ENCODE measurements around the gene CHRNA1. TPM values are rescaled to one million over a fixed set of nuclear protein-coding genes. Genes with fewer than 3 reads are reported as not detected.
A peak's percentile ranks its signal among the peaks of the same experiment; 100 is the strongest.

CHRNA1 gene
- total and polyA plus RNA-seq, 2 experiments from 2014 or later = not detected

DNA sequence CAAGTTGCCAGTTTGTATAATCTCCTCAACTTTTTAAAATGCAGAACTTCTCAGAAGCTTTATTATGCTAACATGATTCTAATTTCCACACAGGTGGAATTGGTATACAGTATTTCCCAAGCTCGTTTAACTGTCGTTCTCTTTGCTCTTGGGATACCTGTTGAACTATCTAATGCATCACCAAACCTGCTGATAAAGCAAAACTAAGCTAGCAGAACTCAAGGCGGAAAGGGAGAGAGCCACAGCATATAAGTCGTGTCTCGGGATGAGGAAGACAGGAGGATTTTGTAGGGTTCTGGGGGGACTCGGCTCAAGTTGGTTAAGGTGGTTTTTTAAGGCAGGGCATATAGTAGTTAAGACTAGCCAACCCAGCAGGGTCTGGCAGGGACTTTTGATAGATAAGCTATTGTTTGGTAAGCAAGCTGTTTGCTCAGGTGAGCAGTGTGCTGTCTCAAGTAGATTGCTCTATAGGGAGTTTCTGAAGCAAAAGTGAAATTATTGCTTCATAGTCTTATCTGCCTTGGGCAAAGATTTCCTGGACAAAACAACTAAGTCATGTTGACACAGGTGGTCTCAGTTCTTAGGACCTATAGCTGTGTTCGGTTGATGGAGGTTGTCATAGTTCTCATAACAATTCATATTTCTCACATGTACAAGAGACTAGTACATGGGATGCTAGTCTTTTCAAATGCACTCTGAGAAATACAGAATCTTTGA lies 28.2 kb upstream of the CHRNA1 start:
- Mint-ChIP-seq H3K9me3 (no peaks in the 10 kb centered on the region), H3K4me1 (peaks cover 73% of the 10 kb centered on the region), H3K4me3 (no peak overlapping the region), H3K27ac (no peak overlapping the region; the same call in 1 of the 2 replicates), H3K36me3 (ENCODE audit: low read depth) (peaks cover 4% of the 10 kb centered on the region; the same call in 2 of the 3 replicates), H3K27me3 (ENCODE audit: insufficient read depth, low read depth, poor library complexity) (peaks cover 22% of the 10 kb centered on the region)
- Histone ChIP-seq H3F3A (replicated peaks; ENCODE audit: low read depth) (no peaks in the 10 kb centered on the region; the same call in 1 of the 2 replicates), H3K4me3 (no peak overlapping the region), H3K4me2 (0 out of 2 replicates have a peak overlapping the region, but pooled peaks have one; percentile 28), H2AFZ (no peak overlapping the region), H3K27ac (ENCODE audit: low read depth) (peak overlapping the region; percentile 15; the same call in 1 of the 2 replicates), H3K79me2 (replicated peaks; ENCODE audit: insufficient read depth) (no peaks in the 10 kb centered on the region), H3K36me3 (ENCODE audit: insufficient read depth) (no peaks in the 10 kb centered on the region), H3K4me1 (ENCODE audit: insufficient read depth) (peaks cover 50% of the 10 kb centered on the region), H3K27me3 (ENCODE audit: insufficient read depth) (no peaks in the 10 kb centered on the region), H3K9me2 (ENCODE audit: insufficient read depth) (no peaks in the 10 kb centered on the region), H4K20me1 (replicated peaks; ENCODE audit: insufficient read depth) (no peaks in the 10 kb centered on the region)
- TF ChIP-seq, protein P1, sequence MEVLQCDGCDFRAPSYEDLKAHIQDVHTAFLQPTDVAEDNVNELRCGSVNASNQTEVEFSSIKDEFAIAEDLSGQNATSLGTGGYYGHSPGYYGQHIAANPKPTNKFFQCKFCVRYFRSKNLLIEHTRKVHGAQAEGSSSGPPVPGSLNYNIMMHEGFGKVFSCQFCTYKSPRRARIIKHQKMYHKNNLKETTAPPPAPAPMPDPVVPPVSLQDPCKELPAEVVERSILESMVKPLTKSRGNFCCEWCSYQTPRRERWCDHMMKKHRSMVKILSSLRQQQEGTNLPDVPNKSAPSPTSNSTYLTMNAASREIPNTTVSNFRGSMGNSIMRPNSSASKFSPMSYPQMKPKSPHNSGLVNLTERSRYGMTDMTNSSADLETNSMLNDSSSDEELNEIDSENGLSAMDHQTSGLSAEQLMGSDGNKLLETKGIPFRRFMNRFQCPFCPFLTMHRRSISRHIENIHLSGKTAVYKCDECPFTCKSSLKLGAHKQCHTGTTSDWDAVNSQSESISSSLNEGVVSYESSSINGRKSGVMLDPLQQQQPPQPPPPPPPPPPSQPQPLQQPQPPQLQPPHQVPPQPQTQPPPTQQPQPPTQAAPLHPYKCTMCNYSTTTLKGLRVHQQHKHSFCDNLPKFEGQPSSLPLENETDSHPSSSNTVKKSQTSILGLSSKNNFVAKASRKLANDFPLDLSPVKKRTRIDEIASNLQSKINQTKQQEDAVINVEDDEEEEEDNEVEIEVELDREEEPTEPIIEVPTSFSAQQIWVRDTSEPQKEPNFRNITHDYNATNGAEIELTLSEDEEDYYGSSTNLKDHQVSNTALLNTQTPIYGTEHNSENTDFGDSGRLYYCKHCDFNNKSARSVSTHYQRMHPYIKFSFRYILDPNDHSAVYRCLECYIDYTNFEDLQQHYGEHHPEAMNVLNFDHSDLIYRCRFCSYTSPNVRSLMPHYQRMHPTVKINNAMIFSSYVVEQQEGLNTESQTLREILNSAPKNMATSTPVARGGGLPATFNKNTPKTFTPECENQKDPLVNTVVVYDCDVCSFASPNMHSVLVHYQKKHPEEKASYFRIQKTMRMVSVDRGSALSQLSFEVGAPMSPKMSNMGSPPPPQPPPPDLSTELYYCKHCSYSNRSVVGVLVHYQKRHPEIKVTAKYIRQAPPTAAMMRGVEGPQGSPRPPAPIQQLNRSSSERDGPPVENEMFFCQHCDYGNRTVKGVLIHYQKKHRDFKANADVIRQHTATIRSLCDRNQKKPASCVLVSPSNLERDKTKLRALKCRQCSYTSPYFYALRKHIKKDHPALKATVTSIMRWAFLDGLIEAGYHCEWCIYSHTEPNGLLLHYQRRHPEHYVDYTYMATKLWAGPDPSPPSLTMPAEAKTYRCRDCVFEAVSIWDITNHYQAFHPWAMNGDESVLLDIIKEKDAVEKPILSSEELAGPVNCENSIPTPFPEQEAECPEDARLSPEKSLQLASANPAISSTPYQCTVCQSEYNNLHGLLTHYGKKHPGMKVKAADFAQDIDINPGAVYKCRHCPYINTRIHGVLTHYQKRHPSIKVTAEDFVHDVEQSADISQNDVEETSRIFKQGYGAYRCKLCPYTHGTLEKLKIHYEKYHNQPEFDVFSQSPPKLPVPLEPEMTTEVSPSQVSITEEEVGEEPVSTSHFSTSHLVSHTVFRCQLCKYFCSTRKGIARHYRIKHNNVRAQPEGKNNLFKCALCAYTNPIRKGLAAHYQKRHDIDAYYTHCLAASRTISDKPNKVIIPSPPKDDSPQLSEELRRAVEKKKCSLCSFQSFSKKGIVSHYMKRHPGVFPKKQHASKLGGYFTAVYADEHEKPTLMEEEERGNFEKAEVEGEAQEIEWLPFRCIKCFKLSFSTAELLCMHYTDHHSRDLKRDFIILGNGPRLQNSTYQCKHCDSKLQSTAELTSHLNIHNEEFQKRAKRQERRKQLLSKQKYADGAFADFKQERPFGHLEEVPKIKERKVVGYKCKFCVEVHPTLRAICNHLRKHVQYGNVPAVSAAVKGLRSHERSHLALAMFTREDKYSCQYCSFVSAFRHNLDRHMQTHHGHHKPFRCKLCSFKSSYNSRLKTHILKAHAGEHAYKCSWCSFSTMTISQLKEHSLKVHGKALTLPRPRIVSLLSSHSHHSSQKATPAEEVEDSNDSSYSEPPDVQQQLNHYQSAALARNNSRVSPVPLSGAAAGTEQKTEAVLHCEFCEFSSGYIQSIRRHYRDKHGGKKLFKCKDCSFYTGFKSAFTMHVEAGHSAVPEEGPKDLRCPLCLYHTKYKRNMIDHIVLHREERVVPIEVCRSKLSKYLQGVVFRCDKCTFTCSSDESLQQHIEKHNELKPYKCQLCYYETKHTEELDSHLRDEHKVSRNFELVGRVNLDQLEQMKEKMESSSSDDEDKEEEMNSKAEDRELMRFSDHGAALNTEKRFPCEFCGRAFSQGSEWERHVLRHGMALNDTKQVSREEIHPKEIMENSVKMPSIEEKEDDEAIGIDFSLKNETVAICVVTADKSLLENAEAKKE (CRISPR knock-in tag; IDR thresholded peaks at IDR 0.05) = no peak
- TF ChIP-seq ZNF114 (CRISPR knock-in tag; IDR thresholded peaks at IDR 0.05) (no peak), EZH2 (IDR thresholded peaks at IDR 0.05; ENCODE audit: low read depth, unreplicated experiment) (no peak), CREB1 (CRISPR knock-in tag; IDR thresholded peaks at IDR 0.05; ENCODE audit: low read depth) (no peak), NANOG (IDR thresholded peaks at IDR 0.05; ENCODE audit: borderline replicate concordance) (no peak), POLR2AphosphoS5 (IDR thresholded peaks at IDR 0.05; ENCODE audit: low read depth) (no peak)
- ATAC-seq (no peak), DNase-seq (ENCODE audit: low spot score) (no peak)

Data from GM23338 (cell line).